Transverse colon (tissue), 4 donors: ENCODE measurements around the gene SLIRP. TPM values are rescaled to one million over a fixed set of nuclear protein-coding genes. Genes with fewer than 3 reads are reported as not detected.
"Not testable (repeated sequence)": the region's sequence is repeated elsewhere in the genome, so short reads cannot be mapped to it uniquely, and the experiment has no call there.

Source experiments
- DNase-seq: peaks from one replicate; pipeline ENCODE4 v3.0.0-alpha.2; 2019
- H3K27ac ChIP-seq, 4 donors: fragments of 200-600 bp; sonication (generic); 2 replicates each; pipeline ENCODE4 v1.5.1; 2016 to 2018; ENCODE audit warnings: inconsistent platforms in 4 of 4
- H3K27me3 ChIP-seq: fragments of 200-600 bp; sonication (generic); 2 replicates; pipeline ENCODE4 v1.5.1; 2017; ENCODE audit warnings: inconsistent platforms
- H3K36me3 ChIP-seq, 4 donors: fragments of 200-600 bp; sonication (generic); 2 replicates each; pipeline ENCODE4 v1.5.1; 2017 to 2019; ENCODE audit warnings: inconsistent platforms in 4 of 4
- H3K4me1 ChIP-seq, 4 donors: fragments of 200-600 bp; sonication (generic); 2 replicates each; pipeline ENCODE4 v1.5.1; 2017 to 2020; ENCODE audit warnings: inconsistent platforms in 4 of 4
- H3K4me3 ChIP-seq, 4 donors: fragments of 200-600 bp; sonication (generic); 1 replicate in 1 of 4; 2 replicates in 3 of 4; pipeline versions ENCODE4 v1.5.1 to v1.6.1; 2017 to 2019; ENCODE audit warnings: inconsistent platforms in 4 of 4
- H3K9me3 ChIP-seq, 2 donors: fragments of 200-600 bp; sonication (generic); 2 replicates each; pipeline ENCODE4 v1.5.1; 2017 to 2019; ENCODE audit warnings: inconsistent platforms in 2 of 2
- CTCF ChIP-seq, 5 experiments: fragments of 200-600 bp in 3 of 5; fragments of 450-650 bp in 2 of 5; sonication (generic) in 3 of 5; IDR thresholded peaks; 1 replicate in 2 of 5; 2 replicates in 3 of 5; pipeline ENCODE4 v1.5.1; 2016 to 2017; ENCODE audit warnings: antibody characterized with exemption in 5 of 5, inconsistent platforms in 3 of 5, mild to moderate bottlenecking in 2 of 5, moderate library complexity in 1 of 5
- EP300 ChIP-seq: sonication (generic); formaldehyde crosslinking; IDR thresholded peaks from one replicate; pipeline ENCODE4 v1.6.1; 2017; ENCODE audit warnings: antibody characterized with exemption, low read depth
- POLR2A ChIP-seq: fragments of 450-650 bp; IDR thresholded peaks from one replicate; pipeline ENCODE4 v1.6.1; 2016; ENCODE audit warnings: antibody characterized with exemption, mild to moderate bottlenecking, moderate library complexity
- POLR2AphosphoS5 ChIP-seq, 3 donors: sonication (generic); formaldehyde crosslinking; IDR thresholded peaks; one replicate each; pipeline ENCODE4 v1.6.1; 2016; ENCODE audit warnings: antibody characterized with exemption in 3 of 3
- WGBS, 2 donors: methylation state at CpG; one replicate each; pipeline ENCODE4 v1.1.5; 2018; ENCODE audit warnings: low coverage in 1 of 2; 5-methylcytosine and 5-hydroxymethylcytosine counted together
- in situ Hi-C, 4 donors: fragments of 200-750 bp; cut with MboI; loops; one replicate each; pipeline versions ENCODE4 v1.15.0 to v1.15.1; 2017; ENCODE audit warnings: low sequenced_read_pairs in 3 of 4, low pct_ligation_motif_present in 1 of 4, low pct_unique_long_range_greater_than_20kb in 1 of 4
- intact Hi-C: fragments of 100-400 bp; cut with DNase I; formaldehyde crosslinking; loops from one replicate; pipeline ENCODE4 v1.15.1; 2023; ENCODE audit warnings: low total_unique reads
- total RNA-seq, 4 donors: library from RNA; depleted of rRNA; stranded (reverse); fragments of >200 nt; gene quantifications; one replicate each; pipeline ENCODE4 v1.1.0, GENCODE V29; 2016

The SLIRP gene
- 100 to 1,000 TPM in 2 of 4 donors, 10 to 100 TPM in 1, not detected in 1; 81.2 to 277 (median 181) TPM for total RNA-seq

- TF ChIP-seq CTCF (IDR thresholded peaks at IDR 0.05) (peak in 1 of 5 experiments; percentile 15), POLR2A (peak; percentile 81), EP300 (peak; percentile 14), POLR2AphosphoS5 (IDR thresholded peaks at IDR 0.05) (peak; percentile 82 to 89 (median 84))
- in situ Hi-C loops (no loop called here), intact Hi-C loops (no loop called here)
- peak within 1 kb of the TSS; percentile 85 to 97 (median 90) for H3K4me3 ChIP-seq
- peaks cover 0 to 29% (median 12%) of the 10 kb centered on the region in 4 donors for H3K36me3 ChIP-seq
- H3K4me1 ChIP-seq, result peaks cover 11 to 34% (median 27%) of the 10 kb centered on the region in 4 donors
- DNase-seq, result peak; percentile 90
- WGBS, 2 donors, result 0% methylated on average over 3 to 46 of the region's 49 CpGs
- no peaks in the 10 kb centered on the region for H3K9me3 ChIP-seq
- no peaks in the 10 kb centered on the region for H3K27me3 ChIP-seq
- peak within 1 kb of the TSS; percentile 78 to 87 (median 80) for H3K27ac ChIP-seq
Observed at GRCh38 chr14:77707724-77708408, at the start of gene SLIRP, which contains the start of gene ALKBH1. Gene SLIRP (plus strand): TSS chr14:77708103. CDS start chr14:77708112, 9 bp downstream. Gene ALKBH1 (minus strand): TSS chr14:77708023. CDS start chr14:77708004, 19 bp downstream.

DNA sequence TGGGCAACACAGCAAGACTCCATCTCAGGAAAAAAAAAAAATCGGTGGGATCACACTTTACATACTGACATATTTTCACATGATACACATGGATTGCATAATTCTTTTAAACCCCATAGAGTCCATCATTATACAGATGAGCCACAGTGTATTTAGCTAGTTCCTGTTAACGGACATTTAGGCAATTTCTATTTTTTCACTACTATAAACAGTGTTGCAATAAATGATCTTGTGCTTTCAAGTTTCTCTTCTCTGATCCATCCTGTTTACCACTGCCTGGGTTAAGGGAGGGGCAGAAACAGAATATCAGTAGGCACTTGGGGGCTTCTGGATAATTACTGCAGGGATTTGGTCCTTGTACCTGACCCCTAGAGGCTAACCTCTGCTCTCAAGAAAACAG, 48.1 kb upstream of the SLIRP start:
- no peaks in the 10 kb centered on the region for H3K9me3 ChIP-seq
- intact Hi-C loops (no loop called here), in situ Hi-C loops (no loop called here)
- no peak for DNase-seq
- H3K4me3 ChIP-seq, result no peak overlapping the region
- H3K27ac ChIP-seq, result peak overlapping the region in 3 of 4 donors; percentile 17 to 45 (median 34)
- H3K36me3 ChIP-seq, result no peaks in the 10 kb centered on the region
- no peak for TF ChIP-seq POLR2A
- no peak for TF ChIP-seq EP300
- TF ChIP-seq POLR2AphosphoS5 (IDR thresholded peaks at IDR 0.05), result no peak
- H3K4me1 ChIP-seq, result peaks cover 0 to 3% (median 0%) of the 10 kb centered on the region in 4 donors
- H3K27me3 ChIP-seq, result no peaks in the 10 kb centered on the region
- WGBS, 2 donors, result 63 to 67% methylated on average over 1 to 2 of the region's 2 CpGs

DNA sequence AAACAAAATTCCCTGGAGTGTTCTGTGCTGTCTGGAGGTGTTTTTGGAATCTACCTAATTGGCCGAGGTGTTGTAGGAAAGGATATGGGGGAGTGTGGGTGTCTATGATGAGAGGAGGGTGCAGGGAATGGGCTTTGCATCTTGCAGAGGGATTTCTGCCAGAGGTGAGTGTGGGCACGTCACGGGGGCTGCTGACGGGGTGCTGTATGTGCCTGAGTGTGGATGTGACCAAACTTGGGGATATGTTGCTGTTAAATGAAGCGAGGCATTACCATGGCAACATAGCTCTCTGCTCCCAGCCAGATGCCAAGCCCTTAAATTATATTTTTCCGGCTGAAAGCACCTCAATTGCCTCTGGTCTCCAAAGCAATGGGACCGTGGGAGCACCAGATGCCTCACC, 47.1 kb upstream of the SLIRP start:
- no peak for DNase-seq
- Histone ChIP-seq H3K4me3 (no peak overlapping the region), H3K27ac (no peak overlapping the region), H3K36me3 (no peaks in the 10 kb centered on the region), H3K27me3 (no peaks in the 10 kb centered on the region), H3K4me1 (no peaks in the 10 kb centered on the region), H3K9me3 (no peaks in the 10 kb centered on the region)
- intact Hi-C loops (no loop called here), in situ Hi-C loops (no loop called here)
- 81% methylated on average over 7 of the region's 7 CpGs for WGBS, 2 donors
- no peak for TF ChIP-seq CTCF (IDR thresholded peaks at IDR 0.05)
- TF ChIP-seq EP300, result no peak
- no peak for TF ChIP-seq POLR2AphosphoS5 (IDR thresholded peaks at IDR 0.05)
- no peak for TF ChIP-seq POLR2A

DNA sequence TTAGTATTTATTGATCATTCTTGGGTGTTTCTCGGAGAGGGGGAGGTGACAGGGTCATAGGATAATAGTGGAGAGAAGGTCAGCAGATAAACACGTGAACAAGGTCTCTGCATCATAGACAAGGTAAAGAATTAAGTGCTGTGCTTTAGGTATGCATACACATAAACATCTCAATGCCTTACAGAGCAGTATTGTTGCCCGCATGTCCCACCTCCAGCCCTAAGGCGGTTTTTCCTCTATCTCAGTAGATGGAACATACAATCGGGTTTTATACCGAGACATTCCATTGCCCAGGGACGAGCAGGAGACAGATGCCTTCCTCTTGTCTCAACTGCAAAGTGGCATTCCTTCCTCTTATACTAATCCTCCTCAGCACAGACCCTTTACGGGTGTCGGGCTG, 46.3 kb upstream of the SLIRP start:
- H3K27me3 ChIP-seq, H3K4me3 ChIP-seq, H3K27ac ChIP-seq, in situ Hi-C loops, DNase-seq, intact Hi-C loops, H3K36me3 ChIP-seq, H3K4me1 ChIP-seq, H3K9me3 ChIP-seq: not testable (repeated sequence)
- WGBS, 2 donors, result 60 to 84% methylated on average over 1 to 7 of the region's 9 CpGs

- 67 to 73% methylated on average over 5 to 6 of the region's 6 CpGs for WGBS, 2 donors
- DNase-seq, result no peak
- Histone ChIP-seq H3K4me1 (no peaks in the 10 kb centered on the region), H3K27ac (peak overlapping the region in 1 of 4 donors; percentile 11), H3K4me3 (no peak overlapping the region), H3K9me3 (no peaks in the 10 kb centered on the region), H3K36me3 (no peaks in the 10 kb centered on the region), H3K27me3 (no peaks in the 10 kb centered on the region)
- intact Hi-C loops (no loop called here), in situ Hi-C loops (no loop called here)
- TF ChIP-seq POLR2AphosphoS5 (IDR thresholded peaks at IDR 0.05) (no peak), POLR2A (no peak), EP300 (no peak), CTCF (IDR thresholded peaks at IDR 0.05) (no peak)
Observed at GRCh38 chr14:77663293-77663692, 44.6 kb upstream of the SLIRP start.
